Nephron (organoid): ENCODE measurements around the gene GGTLC1.

Experiments used
- H3K27ac Mint-ChIP-seq, 3 experiments: 2 replicates each; pipeline ENCODE4 v1.8.0; 2020; ENCODE audit warnings: mixed read lengths in 3 of 3, mild to moderate bottlenecking in 2 of 3, moderate library complexity in 1 of 3
- H3K27me3 Mint-ChIP-seq: 2 replicates; pipeline ENCODE4 v1.8.0; 2021; ENCODE audit warnings: low read depth, mild to moderate bottlenecking, moderate library complexity, mixed read lengths
- H3K36me3 Mint-ChIP-seq: 2 replicates; pipeline ENCODE4 v1.8.0; 2020; ENCODE audit warnings: low read depth, mixed read lengths
- H3K4me1 Mint-ChIP-seq: 2 replicates; pipeline ENCODE4 v1.8.0; 2020; ENCODE audit warnings: mixed read lengths
- H3K4me3 Mint-ChIP-seq, 3 experiments: 2 replicates each; pipeline ENCODE4 v1.8.0; 2020; ENCODE audit warnings: mild to moderate bottlenecking in 3 of 3, mixed read lengths in 3 of 3, moderate library complexity in 2 of 3
- H3K9me3 Mint-ChIP-seq: 2 replicates; pipeline ENCODE4 v1.8.0; 2020; ENCODE audit warnings: mixed read lengths
- CTCF ChIP-seq, 3 experiments: fragments of 200-600 bp; sonication (generic); IDR thresholded peaks; one replicate each; pipeline ENCODE4 v1.5.0; 2021; ENCODE audit warnings: antibody characterized with exemption in 3 of 3; ENCODE audit not compliant: unreplicated experiment in 3 of 3

GGTLC1 gene

GRCh38 chr20:23943304-23943703, 45.3 kb downstream of the GGTLC1 start:
- no peak overlapping the region for H3K27ac Mint-ChIP-seq
- no peak overlapping the region for H3K4me3 Mint-ChIP-seq
- peaks cover 5% of the 10 kb centered on the region for H3K27me3 Mint-ChIP-seq
- H3K9me3 Mint-ChIP-seq, result no peaks in the 10 kb centered on the region
- no peak for TF ChIP-seq CTCF (IDR thresholded peaks at IDR 0.05; ENCODE audit: unreplicated experiment in 3 of 3)
- no peaks in the 10 kb centered on the region for H3K4me1 Mint-ChIP-seq
- no peaks in the 10 kb centered on the region for H3K36me3 Mint-ChIP-seq

- Mint-ChIP-seq H3K27ac (no peak overlapping the region), H3K4me1 (no peaks in the 10 kb centered on the region), H3K4me3 (no peak overlapping the region)
These were observed 48.9 kb downstream of the GGTLC1 start for GRCh38 chr20:23939641-23940040.

GRCh38 chr20:23939063-23939462, 49.5 kb downstream of the GGTLC1 start:
- Mint-ChIP-seq H3K4me1 (no peaks in the 10 kb centered on the region), H3K4me3 (no peak overlapping the region), H3K27ac (no peak overlapping the region), H3K27me3 (peaks cover 13% of the 10 kb centered on the region), H3K9me3 (no peaks in the 10 kb centered on the region), H3K36me3 (no peaks in the 10 kb centered on the region)
- TF ChIP-seq CTCF (IDR thresholded peaks at IDR 0.05; ENCODE audit: unreplicated experiment in 3 of 3), result no peak

More at GRCh38 chr20:23939641-23940040, 48.9 kb downstream of the GGTLC1 start:
- H3K27me3 Mint-ChIP-seq, result peaks cover 9% of the 10 kb centered on the region
- no peaks in the 10 kb centered on the region for H3K9me3 Mint-ChIP-seq
- no peaks in the 10 kb centered on the region for H3K36me3 Mint-ChIP-seq
- no peak for TF ChIP-seq CTCF (IDR thresholded peaks at IDR 0.05; ENCODE audit: unreplicated experiment in 3 of 3)

- no peaks in the 10 kb centered on the region for H3K4me1 Mint-ChIP-seq
- no peaks in the 10 kb centered on the region for H3K36me3 Mint-ChIP-seq
- no peak overlapping the region for H3K4me3 Mint-ChIP-seq
- no peak overlapping the region for H3K27ac Mint-ChIP-seq
- no peak for TF ChIP-seq CTCF (IDR thresholded peaks at IDR 0.05; ENCODE audit: unreplicated experiment in 3 of 3)
- H3K9me3 Mint-ChIP-seq, result no peaks in the 10 kb centered on the region
- peaks cover 13% of the 10 kb centered on the region for H3K27me3 Mint-ChIP-seq
These were observed 50.5 kb downstream of the GGTLC1 start for GRCh38 chr20:23938118-23938438.

- Mint-ChIP-seq H3K27ac (no peak overlapping the region), H3K27me3 (peaks cover 13% of the 10 kb centered on the region), H3K4me3 (no peak overlapping the region), H3K9me3 (no peaks in the 10 kb centered on the region), H3K36me3 (no peaks in the 10 kb centered on the region), H3K4me1 (no peaks in the 10 kb centered on the region)
- peak; percentile 81 to 90 (median 84) for TF ChIP-seq CTCF (IDR thresholded peaks at IDR 0.05; ENCODE audit: unreplicated experiment in 3 of 3)
These were observed 51.1 kb downstream of the GGTLC1 start for GRCh38 chr20:23937303-23938117.
